ENCODE measurements around the gene GFER.

The GFER gene

DNA sequence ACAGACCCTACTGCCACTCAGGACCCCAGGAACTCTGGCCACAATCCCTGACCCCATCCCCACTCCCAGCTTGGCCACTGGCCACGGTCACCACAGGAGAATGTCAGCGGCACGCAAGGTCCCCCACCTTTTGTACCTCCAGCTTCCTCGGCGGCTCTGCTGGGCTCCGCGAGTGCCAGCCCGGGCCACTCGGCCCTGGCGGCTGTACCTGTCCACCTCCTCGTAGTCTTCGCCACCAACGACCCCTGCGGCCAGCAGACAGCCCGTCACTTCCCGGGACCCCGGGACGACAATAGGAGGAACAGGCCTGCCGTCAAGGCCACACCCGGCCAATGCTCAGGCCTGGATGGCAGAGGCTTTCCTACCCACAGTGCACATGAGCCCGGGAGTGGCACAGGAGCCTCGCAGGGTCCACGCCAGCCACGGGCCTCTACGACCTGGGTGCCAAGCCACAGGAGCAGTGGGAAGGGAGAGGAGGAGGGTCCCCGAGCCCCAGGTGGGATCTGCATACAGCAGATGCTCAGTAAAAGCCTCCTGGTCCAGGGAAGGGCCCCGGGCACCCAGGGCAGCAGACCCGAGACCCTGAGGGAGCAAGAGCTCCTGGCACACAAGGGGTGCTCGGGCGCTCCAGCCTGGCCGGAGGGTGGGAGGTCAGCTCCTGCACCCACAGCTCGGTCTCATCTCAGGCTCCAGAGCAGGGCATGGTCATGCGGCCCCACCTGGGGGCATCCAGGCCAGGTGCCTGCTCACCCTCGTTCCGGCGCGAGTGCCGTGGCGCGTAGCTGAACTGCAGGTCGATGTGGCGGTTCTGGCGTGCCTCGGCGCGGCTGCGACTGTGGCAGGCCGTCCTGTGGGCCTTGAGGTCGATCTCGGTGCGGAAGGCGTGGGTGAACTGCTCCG is 17.7 kb downstream of the GFER start:
- Histone ChIP-seq H3K27ac (ENCODE audit: insufficient read depth, low read length, poor library complexity, severe bottlenecking) (no peak overlapping the region), H3K4me1 (ENCODE audit: control insufficient read depth, insufficient read depth, low read length, poor library complexity, severe bottlenecking) (peaks cover 6% of the 10 kb centered on the region), H3K36me3 (ENCODE audit: control insufficient read depth, insufficient read depth, low read length) (peaks cover 54% of the 10 kb centered on the region), H3K4me3 (ENCODE audit: insufficient read depth, low read depth, low read length, poor library complexity, severe bottlenecking) (no peak overlapping the region), H3K9me3 (ENCODE audit: control insufficient read depth, low read length) (no peaks in the 10 kb centered on the region), H3K27me3 (replicated peaks; ENCODE audit: control insufficient read depth, insufficient read depth, low read length, poor library complexity, severe bottlenecking) (no peaks in the 10 kb centered on the region)
- no peak for DNase-seq

DNA sequence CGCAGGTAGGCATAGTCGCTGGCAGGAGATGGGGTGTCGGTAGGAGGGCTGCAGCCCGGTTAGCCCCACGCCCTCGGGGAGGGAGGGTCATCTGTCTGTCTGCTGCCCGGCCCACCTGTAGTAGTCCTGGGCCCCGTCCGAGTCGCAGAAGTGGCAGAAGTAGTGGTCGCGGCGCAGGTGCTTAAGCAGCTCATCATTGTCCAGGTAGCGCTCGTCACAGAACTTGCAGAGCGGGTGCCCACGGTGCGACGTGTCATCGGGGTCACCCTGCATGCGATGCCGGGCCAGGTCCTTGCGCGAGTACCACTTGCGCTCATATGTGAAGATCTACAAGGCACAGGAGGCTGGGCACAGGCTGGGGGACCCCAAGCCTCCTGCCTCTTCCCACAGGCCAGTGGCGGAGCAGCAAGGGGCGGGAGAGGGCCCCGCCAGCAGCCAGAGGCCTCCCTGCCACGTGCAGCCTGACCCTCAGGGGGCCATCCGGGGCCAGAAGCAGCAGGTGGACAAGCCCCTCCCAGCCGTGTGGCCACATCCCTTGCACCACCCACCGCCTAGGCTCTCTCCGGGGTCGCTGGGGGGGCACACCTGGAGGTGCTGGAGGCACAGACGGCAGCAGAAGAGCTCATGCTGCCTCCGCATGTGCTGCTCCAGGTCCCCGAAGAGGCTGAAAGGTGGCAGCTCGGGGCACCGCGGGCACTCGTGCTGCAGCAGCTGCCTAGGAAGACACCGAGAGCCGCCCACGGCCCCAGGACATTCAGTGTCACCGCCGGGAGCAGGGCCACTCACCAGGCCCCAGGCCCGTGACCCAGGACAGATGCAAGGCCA is 18.6 kb downstream of the GFER start:
- Histone ChIP-seq H3K4me3 (ENCODE audit: insufficient read depth, low read depth, low read length, poor library complexity, severe bottlenecking) (no peak overlapping the region), H3K9me3 (ENCODE audit: control insufficient read depth, low read length) (no peaks in the 10 kb centered on the region), H3K36me3 (ENCODE audit: control insufficient read depth, insufficient read depth, low read length) (peaks cover 50% of the 10 kb centered on the region), H3K27me3 (replicated peaks; ENCODE audit: control insufficient read depth, insufficient read depth, low read length, poor library complexity, severe bottlenecking) (no peaks in the 10 kb centered on the region), H3K27ac (ENCODE audit: insufficient read depth, low read length, poor library complexity, severe bottlenecking) (no peak overlapping the region), H3K4me1 (ENCODE audit: control insufficient read depth, insufficient read depth, low read length, poor library complexity, severe bottlenecking) (peaks cover 14% of the 10 kb centered on the region)
- DNase-seq = no peak

DNA sequence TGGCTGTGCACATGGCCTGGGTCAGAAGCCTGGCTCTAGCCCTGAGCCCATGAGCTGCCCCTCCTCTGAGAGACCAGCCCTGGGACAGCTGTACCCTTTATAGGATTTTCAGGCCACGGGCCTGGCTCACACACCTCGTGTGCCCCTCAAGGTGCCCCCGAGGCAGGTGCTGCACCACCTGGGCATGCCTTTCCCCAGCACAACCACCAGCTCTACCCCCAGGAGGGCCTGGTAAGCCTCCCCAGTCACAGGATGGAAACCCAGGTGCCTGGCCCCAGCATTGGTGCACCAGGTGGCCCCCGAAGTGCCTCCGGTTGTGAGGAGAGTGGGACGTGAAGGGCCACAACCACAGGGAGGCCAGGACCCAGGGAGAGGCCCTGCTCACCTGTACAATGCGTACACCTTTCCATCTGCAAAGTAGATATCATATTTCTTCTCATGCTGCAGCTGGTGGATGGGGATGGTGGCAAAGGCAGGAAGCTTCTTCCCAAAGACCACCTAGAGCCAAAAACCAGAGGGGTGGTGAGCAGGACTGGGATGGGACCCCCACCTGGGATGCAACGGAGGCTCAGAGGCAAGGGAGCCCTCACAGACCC is 19.3 kb downstream of the GFER start:
- Histone ChIP-seq H3K9me3 (ENCODE audit: control insufficient read depth, low read length) (no peaks in the 10 kb centered on the region), H3K4me1 (ENCODE audit: control insufficient read depth, insufficient read depth, low read length, poor library complexity, severe bottlenecking) (peaks cover 21% of the 10 kb centered on the region), H3K27me3 (replicated peaks; ENCODE audit: control insufficient read depth, insufficient read depth, low read length, poor library complexity, severe bottlenecking) (no peaks in the 10 kb centered on the region), H3K36me3 (ENCODE audit: control insufficient read depth, insufficient read depth, low read length) (peaks cover 44% of the 10 kb centered on the region), H3K4me3 (ENCODE audit: insufficient read depth, low read depth, low read length, poor library complexity, severe bottlenecking) (no peak overlapping the region), H3K27ac (ENCODE audit: insufficient read depth, low read length, poor library complexity, severe bottlenecking) (no peak overlapping the region)
- no peak for DNase-seq

DNA sequence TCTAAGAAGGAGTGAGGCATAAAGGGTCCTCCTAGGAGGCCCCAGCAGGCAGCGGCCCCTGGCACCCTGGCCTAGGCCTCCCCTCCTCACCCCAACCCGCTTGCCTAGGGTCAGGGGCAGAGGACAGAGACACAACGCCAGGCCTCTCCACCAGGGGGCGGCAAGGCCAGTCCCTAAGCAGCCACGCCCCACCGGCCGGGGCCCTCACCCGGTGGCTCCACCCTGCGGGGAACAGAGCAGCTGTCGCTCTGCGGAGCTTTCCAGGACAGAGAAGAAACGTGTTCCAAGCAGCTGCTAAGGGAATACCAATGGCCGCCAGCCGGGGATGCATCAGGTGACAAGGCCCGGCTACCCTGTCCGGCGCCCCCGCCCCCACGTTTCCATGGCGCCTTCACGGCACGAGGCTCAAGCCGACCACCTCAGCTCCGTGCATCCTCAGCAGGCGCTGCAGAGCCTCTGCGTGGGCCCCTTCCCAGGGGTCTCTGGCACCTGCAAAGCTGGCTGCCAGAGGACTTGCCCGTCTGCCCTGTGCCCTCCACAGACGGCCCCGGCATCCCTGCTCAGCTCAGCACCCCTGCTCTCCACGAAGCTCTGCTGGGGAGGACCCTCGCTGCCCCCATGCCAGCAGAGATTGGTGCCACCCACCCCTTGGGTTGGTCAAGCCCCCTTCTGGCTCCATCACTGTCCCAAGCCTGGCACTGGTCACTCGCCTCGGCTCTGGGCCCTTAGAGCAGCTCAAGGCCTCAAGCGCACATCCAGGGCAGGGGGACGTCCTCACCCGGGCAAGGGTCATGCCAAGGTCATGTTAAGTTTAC is 20.0 kb downstream of the GFER start:
- Histone ChIP-seq H3K4me3 (ENCODE audit: insufficient read depth, low read depth, low read length, poor library complexity, severe bottlenecking) (no peak overlapping the region), H3K4me1 (ENCODE audit: control insufficient read depth, insufficient read depth, low read length, poor library complexity, severe bottlenecking) (peaks cover 27% of the 10 kb centered on the region), H3K27ac (ENCODE audit: insufficient read depth, low read length, poor library complexity, severe bottlenecking) (no peak overlapping the region), H3K36me3 (ENCODE audit: control insufficient read depth, insufficient read depth, low read length) (peaks cover 39% of the 10 kb centered on the region), H3K9me3 (ENCODE audit: control insufficient read depth, low read length) (no peaks in the 10 kb centered on the region), H3K27me3 (replicated peaks; ENCODE audit: control insufficient read depth, insufficient read depth, low read length, poor library complexity, severe bottlenecking) (no peaks in the 10 kb centered on the region)
- peak; percentile 67 to 76 (median 71) for DNase-seq

DNA sequence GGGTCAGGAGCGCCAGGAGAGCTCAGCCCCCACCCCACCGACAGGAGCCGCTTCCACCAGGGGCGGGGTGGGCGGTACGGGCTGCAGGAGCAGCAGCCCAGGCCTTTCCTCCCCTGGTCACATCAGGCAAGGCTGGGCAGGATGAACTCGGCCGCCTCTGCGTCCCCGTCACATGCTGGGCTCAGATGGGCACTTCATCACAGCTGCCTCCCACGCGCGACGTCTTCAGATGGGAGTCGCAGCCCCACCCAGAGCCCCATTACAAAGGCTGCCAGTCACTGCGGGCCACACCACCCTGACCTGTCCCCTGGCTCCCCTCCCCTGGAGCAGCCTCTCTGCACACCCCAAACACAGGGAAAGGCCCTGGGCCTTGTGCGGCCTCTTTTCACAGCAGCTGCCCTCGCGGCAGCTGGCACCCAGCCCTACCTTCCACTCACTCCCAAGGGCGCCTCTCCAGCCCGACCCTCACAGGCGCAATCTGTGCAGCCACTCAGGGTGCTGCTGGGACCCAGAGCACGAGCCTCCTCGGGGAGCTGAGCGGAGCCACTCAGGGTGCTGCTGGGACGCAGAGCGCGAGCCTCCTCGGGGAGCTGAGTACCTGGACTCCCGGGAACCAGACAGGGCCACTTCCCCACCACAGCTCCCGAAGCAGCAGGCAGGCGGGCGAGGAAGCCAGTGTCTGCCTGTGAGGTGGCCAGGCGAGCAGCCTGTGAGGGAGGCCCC is 21.0 kb downstream of the GFER start:
- peaks cover 30% of the 10 kb centered on the region for H3K36me3 ChIP-seq (ENCODE audit: control insufficient read depth, insufficient read depth, low read length)
- H3K4me3 ChIP-seq (ENCODE audit: insufficient read depth, low read depth, low read length, poor library complexity, severe bottlenecking) = no peak overlapping the region
- DNase-seq = no peak

DNA sequence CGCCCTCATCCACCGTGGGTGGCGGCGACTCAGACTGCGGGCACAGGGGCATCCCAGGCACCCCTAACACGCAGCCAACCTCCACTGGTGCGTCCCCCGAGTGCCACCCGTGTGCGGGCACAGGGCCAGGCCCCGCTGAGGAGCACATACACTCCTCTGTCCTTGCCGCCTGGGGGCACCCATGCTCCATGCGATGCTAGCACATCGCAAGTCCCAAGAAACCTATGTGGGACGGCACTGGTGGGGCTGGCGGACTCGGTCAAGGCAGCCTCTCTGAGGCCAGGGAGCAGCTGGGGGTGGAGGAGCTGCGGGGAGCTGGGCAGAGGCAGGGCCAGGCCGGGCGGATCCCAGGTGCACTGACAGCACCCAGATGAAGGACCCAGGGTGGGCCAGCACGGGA is 21.7 kb downstream of the GFER start:
- no peak overlapping the region for H3K27ac ChIP-seq (ENCODE audit: insufficient read depth, low read length, poor library complexity, severe bottlenecking)
- H3K9me3 ChIP-seq (ENCODE audit: control insufficient read depth, low read length) = no peaks in the 10 kb centered on the region
- H3K36me3 ChIP-seq (ENCODE audit: control insufficient read depth, insufficient read depth, low read length) = peaks cover 23% of the 10 kb centered on the region
- H3K4me1 ChIP-seq (ENCODE audit: control insufficient read depth, insufficient read depth, low read length, poor library complexity, severe bottlenecking) = peaks cover 35% of the 10 kb centered on the region
- H3K4me3 ChIP-seq (ENCODE audit: insufficient read depth, low read depth, low read length, poor library complexity, severe bottlenecking) = no peak overlapping the region
- DNase-seq = no peak
- no peaks in the 10 kb centered on the region for H3K27me3 ChIP-seq (replicated peaks; ENCODE audit: control insufficient read depth, insufficient read depth, low read length, poor library complexity, severe bottlenecking)

More for the DNA sequence above, 21.0 kb downstream of the GFER start:
- Histone ChIP-seq H3K27me3 (replicated peaks; ENCODE audit: control insufficient read depth, insufficient read depth, low read length, poor library complexity, severe bottlenecking) (no peaks in the 10 kb centered on the region), H3K4me1 (ENCODE audit: control insufficient read depth, insufficient read depth, low read length, poor library complexity, severe bottlenecking) (peaks cover 29% of the 10 kb centered on the region), H3K27ac (ENCODE audit: insufficient read depth, low read length, poor library complexity, severe bottlenecking) (no peak overlapping the region), H3K9me3 (ENCODE audit: control insufficient read depth, low read length) (no peaks in the 10 kb centered on the region)

DNA sequence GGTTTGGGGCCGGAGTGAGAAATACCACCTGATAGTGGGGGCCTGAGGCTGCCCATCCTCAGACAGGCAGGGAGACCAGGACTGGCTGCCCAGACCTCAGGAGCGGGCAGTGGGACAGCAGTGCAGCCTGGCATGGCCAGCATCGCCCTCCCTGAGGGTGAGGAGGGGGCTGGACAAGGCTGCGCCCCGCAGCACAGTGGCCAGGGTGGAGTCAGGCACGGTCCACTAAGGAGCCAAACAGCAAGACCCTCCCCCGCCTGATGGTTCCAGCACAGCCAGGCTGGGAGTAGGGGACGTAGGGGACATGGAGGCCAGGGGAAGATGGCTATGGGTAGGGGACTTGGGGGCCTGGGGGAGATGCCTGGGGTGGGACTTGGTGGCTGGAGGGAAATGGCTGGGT is 22.3 kb downstream of the GFER start:
- Histone ChIP-seq H3K27me3 (replicated peaks; ENCODE audit: control insufficient read depth, insufficient read depth, low read length, poor library complexity, severe bottlenecking) (no peaks in the 10 kb centered on the region), H3K4me1 (ENCODE audit: control insufficient read depth, insufficient read depth, low read length, poor library complexity, severe bottlenecking) (peaks cover 35% of the 10 kb centered on the region), H3K27ac (ENCODE audit: insufficient read depth, low read length, poor library complexity, severe bottlenecking) (no peak overlapping the region), H3K36me3 (ENCODE audit: control insufficient read depth, insufficient read depth, low read length) (peaks cover 17% of the 10 kb centered on the region), H3K9me3 (ENCODE audit: control insufficient read depth, low read length) (no peaks in the 10 kb centered on the region), H3K4me3 (ENCODE audit: insufficient read depth, low read depth, low read length, poor library complexity, severe bottlenecking) (no peak overlapping the region)
- DNase-seq = no peak

DNA sequence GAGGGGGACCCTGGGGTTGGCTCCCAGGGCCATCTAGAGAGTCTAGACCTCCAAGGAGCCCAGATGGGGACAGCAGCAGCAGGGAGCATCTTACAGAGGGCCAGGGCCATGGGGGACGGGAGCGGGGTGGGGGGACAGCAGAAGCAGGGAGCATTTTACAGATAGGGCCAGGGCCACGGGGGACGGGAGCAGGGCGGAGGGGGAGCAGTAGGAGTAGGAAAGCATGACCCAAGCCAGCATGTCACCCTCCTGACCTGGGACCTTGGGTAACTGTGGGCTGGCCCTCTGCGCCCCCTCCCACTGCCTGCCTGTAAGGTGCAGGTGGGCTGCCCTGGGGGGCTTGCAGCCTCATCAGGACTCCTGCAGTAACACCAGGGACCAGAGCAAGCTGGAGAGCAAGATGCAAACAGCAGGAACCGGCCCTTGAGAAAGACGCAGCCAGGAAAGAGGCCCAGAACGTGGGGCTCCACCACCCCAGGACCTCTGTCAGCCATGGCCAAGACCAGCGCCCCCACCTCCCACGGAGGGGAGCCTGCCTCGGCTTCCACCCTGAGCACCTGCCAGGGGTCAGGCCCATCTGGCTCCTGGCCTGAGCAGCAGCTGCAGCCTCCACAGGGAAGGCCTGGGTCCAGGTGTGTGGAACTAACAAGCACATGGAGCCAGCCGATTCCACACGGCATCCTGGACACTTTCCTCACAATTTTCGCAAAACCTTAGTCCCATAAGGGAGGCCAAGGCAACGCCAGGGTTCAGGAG is 23.3 kb downstream of the GFER start:
- peaks cover 35% of the 10 kb centered on the region for H3K4me1 ChIP-seq (ENCODE audit: control insufficient read depth, insufficient read depth, low read length, poor library complexity, severe bottlenecking)
- H3K4me3 ChIP-seq (ENCODE audit: insufficient read depth, low read depth, low read length, poor library complexity, severe bottlenecking) = no peak overlapping the region
- no peaks in the 10 kb centered on the region for H3K9me3 ChIP-seq (ENCODE audit: control insufficient read depth, low read length)
- H3K36me3 ChIP-seq (ENCODE audit: control insufficient read depth, insufficient read depth, low read length) = peaks cover 7% of the 10 kb centered on the region
- peak overlapping the region; percentile 77 for H3K27ac ChIP-seq (ENCODE audit: insufficient read depth, low read length, poor library complexity, severe bottlenecking)
- DNase-seq = no peak
- no peaks in the 10 kb centered on the region for H3K27me3 ChIP-seq (replicated peaks; ENCODE audit: control insufficient read depth, insufficient read depth, low read length, poor library complexity, severe bottlenecking)

All from effector memory CD4-positive, alpha-beta T cell (primary cell).